Upper lobe of left lung (tissue), 4 donors: ENCODE measurements around the gene CELSR2.

Source experiments
- EP300 ChIP-seq, 4 donors: sonication (generic); formaldehyde crosslinking; IDR thresholded peaks; one replicate each; pipeline ENCODE4 v1.5.1; 2017; ENCODE audit warnings: antibody characterized with exemption in 4 of 4, control low read depth in 2 of 4
- POLR2A ChIP-seq, 4 donors: fragments of 450-650 bp; IDR thresholded peaks; one replicate each; pipeline ENCODE4 v1.5.1; 2016 to 2017; ENCODE audit warnings: antibody characterized with exemption in 4 of 4, mild to moderate bottlenecking in 2 of 4
- TF ChIP-seq, protein P1 (sequence below), 6 experiments: fragments of 450-650 bp in 4 of 6; fragments of 200-600 bp in 2 of 6; sonication (generic) in 2 of 6; IDR thresholded peaks; one replicate each; pipeline ENCODE4 v1.5.1; 2016 to 2019; ENCODE audit warnings: antibody characterized with exemption in 6 of 6

DNA sequence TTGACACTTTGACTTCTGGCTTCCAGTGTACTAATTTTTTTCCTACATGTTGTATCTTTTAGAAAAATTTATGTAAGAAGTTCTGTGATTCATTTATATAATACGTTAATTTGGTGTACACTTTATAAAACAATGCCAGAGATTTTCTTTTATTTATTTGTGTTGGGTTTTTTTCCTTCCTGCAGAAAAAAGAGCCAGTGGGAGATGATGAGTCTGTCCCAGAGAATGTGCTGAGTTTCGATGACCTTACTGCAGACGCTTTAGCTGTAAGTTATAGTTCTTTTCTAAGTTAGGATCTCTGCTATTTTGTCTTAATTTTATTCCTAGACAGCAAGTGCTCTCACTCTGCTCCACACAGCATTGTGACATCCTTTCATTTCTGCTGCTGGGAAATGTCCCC lies 21.2 kb upstream of the CELSR2 start:
- no peak for TF ChIP-seq POLR2A (IDR thresholded peaks at IDR 0.05)
- TF ChIP-seq, protein P1, sequence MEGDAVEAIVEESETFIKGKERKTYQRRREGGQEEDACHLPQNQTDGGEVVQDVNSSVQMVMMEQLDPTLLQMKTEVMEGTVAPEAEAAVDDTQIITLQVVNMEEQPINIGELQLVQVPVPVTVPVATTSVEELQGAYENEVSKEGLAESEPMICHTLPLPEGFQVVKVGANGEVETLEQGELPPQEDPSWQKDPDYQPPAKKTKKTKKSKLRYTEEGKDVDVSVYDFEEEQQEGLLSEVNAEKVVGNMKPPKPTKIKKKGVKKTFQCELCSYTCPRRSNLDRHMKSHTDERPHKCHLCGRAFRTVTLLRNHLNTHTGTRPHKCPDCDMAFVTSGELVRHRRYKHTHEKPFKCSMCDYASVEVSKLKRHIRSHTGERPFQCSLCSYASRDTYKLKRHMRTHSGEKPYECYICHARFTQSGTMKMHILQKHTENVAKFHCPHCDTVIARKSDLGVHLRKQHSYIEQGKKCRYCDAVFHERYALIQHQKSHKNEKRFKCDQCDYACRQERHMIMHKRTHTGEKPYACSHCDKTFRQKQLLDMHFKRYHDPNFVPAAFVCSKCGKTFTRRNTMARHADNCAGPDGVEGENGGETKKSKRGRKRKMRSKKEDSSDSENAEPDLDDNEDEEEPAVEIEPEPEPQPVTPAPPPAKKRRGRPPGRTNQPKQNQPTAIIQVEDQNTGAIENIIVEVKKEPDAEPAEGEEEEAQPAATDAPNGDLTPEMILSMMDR (IDR thresholded peaks at IDR 0.05): no peak
- TF ChIP-seq EP300 (IDR thresholded peaks at IDR 0.05): no peak
